GM10266 (cell line): ENCODE data around the gene ATP8A2.

Source experiments
- DNase-seq: peaks from one replicate; pipeline ENCODE4 v3.0.0; 2012; ENCODE audit errors: extremely low spot score
- TF ChIP-seq, protein P1 (sequence below): IDR thresholded peaks from 2 replicates; pipeline ENCODE4 v1.5.1; 2012; ENCODE audit warnings: mild to moderate bottlenecking, low read depth; ENCODE audit not compliant: control insufficient read depth, insufficient read depth; ENCODE audit errors: missing control alignments

Gene ATP8A2

GRCh38 chr13:25699600-25699999 is 327.8 kb downstream of the ATP8A2 start:
- no peak for DNase-seq

DNA sequence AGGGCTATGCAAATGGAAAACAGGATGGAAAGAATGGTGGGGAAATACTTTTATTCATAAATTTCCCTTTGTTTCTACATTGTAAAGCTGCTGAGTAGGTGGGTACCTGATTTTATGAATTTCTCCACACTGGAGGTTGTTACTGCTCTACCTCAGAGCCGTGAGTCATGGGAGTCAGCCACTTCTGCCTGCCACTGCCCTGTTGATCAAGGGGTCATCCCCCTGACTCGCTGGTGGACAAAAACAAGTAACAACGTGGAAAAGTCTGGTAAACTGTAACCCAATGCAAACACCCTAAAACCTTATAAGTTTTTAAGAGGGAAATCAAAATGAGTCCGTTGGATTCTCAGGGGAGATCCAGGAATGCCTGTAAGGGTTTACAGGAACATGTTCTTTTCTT is 329.5 kb downstream of the ATP8A2 start:
- TF ChIP-seq, protein P1, sequence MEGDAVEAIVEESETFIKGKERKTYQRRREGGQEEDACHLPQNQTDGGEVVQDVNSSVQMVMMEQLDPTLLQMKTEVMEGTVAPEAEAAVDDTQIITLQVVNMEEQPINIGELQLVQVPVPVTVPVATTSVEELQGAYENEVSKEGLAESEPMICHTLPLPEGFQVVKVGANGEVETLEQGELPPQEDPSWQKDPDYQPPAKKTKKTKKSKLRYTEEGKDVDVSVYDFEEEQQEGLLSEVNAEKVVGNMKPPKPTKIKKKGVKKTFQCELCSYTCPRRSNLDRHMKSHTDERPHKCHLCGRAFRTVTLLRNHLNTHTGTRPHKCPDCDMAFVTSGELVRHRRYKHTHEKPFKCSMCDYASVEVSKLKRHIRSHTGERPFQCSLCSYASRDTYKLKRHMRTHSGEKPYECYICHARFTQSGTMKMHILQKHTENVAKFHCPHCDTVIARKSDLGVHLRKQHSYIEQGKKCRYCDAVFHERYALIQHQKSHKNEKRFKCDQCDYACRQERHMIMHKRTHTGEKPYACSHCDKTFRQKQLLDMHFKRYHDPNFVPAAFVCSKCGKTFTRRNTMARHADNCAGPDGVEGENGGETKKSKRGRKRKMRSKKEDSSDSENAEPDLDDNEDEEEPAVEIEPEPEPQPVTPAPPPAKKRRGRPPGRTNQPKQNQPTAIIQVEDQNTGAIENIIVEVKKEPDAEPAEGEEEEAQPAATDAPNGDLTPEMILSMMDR: no peak
- DNase-seq: no peak

More at GRCh38 chr13:25699600-25699999, 327.8 kb downstream of the ATP8A2 start:
- TF ChIP-seq, protein P1: no peak

DNA sequence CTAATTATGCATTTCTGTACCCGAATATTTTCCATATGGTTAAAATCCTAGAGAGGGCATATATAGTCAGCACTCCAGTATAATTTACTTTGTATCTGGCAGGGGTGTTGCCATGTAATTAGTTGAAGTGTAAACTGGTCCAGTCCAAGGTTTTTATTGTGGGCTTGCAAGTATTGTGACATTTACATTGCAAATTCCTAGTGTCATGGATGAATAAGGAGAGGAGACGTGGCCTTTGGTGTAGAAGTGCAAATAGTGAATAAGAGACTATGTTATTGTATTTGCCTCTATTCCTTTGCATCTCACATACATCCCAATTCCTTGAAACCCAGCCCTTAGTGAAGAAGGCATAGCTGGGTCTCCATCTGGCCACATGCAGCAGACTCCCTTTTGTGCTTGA is 330.6 kb downstream of the ATP8A2 start:
- TF ChIP-seq, protein P1: no peak
- no peak for DNase-seq

DNA sequence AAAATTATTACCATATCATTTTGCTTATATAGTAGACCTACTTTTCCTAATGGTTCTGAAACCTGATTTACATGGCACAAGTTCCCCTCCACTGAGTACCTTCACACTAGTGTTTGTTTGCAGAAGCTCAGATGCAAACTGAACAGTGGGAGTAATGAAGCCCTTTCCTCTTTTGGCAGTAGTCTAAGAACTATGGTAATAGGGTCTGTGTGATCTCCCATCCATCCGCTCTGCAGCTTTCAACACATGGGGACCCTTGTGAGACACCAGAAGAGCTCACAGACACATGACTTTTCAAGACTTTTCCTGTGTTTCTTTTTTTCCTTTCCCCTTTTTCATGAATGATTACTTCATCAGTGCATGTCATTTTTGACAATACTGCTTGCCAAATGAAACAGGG is 336.0 kb downstream of the ATP8A2 start:
- TF ChIP-seq, protein P1: no peak
- DNase-seq: no peak

DNA sequence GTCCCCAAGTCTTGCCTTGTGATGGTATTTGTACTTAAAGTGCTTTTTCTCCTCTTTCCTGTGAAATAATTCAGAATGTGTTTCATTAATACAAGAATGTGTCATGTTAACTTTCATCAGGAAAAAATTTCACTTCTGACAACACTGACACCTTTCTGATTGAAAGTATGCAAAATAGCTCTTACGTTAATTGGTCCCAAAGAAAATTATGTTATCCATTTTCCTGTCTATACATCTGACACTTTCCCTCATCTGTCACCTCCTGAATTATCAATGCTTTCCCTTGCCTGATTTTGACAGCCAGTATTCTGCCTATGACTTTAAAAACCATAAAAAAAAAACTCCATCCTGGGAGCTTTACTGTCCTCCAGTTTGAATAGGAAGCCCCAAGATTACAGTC is 336.5 kb downstream of the ATP8A2 start:
- no peak for DNase-seq
- TF ChIP-seq, protein P1: no peak

DNA sequence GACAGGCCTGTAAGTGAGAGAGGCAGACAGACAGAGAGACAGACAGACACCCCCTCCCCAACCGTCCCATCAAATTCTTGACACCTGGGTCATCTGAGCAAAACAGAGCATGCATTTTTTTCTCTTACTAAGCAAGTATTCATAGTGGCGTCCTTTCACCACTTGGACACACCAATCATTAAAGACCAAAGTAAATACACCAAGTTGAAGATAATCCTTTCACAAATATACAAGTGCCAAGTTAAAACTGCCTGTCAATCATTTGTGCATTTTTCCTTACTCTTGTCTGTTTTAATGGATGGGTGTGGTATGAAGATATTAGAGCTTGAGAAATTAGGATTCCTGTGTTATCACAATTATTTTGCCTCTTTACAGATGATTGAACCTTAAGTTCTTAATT is 337.3 kb downstream of the ATP8A2 start:
- TF ChIP-seq, protein P1: no peak
- no peak for DNase-seq

- TF ChIP-seq, protein P1: no peak
- no peak for DNase-seq
Measured at GRCh38 chr13:25715760-25716159, 344.0 kb downstream of the ATP8A2 start.
